Suppressor macrophage treated with lipopolysaccharide for 4 hours (primary cell): ENCODE data around the gene NOPCHAP1.
A peak's percentile ranks its signal among the peaks of the same experiment; 100 is the strongest.
"Not testable (repeated sequence)": the region's sequence is repeated elsewhere in the genome, so short reads cannot be mapped to it uniquely, and the experiment has no call there.

Source experiments
- DNase-seq: peaks from one replicate; pipeline ENCODE4 v3.0.0-alpha.2; 2020

The NOPCHAP1 gene

DNA sequence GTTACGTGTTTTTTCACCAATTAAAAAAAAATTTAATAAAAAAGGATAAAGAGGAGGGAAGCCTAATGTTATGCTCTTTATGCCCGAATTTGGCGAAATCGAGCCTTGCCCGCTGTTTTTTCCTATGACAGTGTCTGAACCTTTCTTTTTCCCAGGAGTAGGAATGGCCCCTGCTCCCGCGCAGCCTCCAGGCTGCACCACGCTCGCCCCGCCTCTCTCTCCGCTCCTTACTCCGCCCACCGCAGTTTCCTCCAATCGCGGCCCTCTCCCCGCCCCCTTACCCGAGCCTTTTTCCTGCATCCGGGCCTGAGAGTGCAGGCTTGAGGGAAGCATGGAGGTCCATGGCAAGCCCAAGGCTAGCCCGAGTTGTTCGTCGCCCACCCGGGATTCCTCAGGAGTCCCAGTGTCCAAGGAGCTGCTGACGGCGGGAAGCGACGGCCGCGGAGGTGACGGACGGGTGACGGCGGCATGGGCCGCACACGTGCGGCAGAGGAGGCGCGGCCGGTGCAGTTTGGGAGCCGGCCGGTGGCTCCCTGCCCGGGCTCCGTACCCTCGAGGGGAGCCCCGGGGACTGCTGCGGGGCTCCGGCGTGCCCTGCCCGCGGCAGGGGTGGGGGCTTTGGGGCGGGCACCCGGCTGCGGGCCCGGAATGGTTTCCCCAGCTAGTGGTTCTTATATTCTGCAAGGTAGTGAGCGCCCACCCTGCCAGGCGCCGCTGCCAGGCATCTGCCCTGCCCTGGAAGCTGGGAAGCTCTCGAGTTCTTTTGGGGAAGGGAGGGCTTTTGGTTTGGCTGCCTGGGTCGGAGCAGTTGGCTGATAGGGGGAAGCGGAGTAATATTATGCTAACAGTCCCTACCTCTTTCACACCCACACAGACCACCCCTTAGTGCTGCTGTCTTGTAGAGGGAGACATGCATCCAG, at the start of gene NOPCHAP1:
Gene NOPCHAP1, plus strand, starts transcription at position 295 of the 920 bp plus-strand sequence. Its CDS starts 37 bp downstream, at position 332.
- peak; percentile 92 for DNase-seq

DNA sequence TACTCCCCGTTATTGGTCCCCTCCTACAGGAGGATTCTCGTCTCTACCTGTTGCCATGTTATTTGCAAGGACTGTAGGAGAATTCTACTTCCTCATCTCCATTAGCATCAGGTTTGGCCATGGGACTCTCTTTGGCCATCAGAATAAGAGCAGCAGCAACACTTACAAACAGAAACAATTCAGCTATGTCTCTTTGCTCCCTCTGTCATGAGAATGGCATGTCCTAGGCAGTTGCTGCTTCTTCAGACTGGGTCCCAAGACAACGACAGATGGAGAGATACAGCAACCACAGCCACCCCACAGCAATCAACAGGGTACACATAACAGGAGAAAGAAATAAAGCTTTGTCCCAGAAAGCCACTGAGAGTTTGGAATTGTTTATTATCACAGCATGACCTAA, 47.7 kb upstream of the NOPCHAP1 start:
- no peak for DNase-seq

GRCh38 chr12:104939089-104939488, 47.0 kb upstream of the NOPCHAP1 start:
- DNase-seq, result no peak

- DNase-seq, result no peak
Measured at GRCh38 chr12:104941454-104941853, 44.7 kb upstream of the NOPCHAP1 start.

- no peak for DNase-seq
Measured at GRCh38 chr12:104942075-104942474, 44.0 kb upstream of the NOPCHAP1 start.

DNA sequence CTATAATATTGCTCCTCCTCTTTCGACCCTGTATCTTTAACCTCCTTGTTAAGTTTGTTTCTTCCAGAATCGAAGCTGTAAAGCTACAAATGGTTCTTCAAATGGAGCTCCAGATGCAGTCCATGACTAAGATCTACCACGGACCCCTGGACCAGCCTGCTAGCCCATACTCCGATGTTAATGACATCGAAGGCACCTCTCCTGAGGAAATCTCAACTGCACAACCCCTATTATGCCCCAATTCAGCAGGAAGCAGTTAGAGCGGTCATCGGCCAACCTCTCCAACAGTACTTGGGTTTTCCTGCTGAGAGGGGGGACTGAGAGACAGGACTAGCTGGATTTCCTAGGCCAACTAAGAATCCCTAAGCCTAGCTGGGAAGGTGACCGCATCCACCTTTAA, 42.7 kb upstream of the NOPCHAP1 start:
- DNase-seq, result not testable (repeated sequence)

- no peak for DNase-seq
Measured at GRCh38 chr12:104944252-104944651, 41.9 kb upstream of the NOPCHAP1 start.

DNA sequence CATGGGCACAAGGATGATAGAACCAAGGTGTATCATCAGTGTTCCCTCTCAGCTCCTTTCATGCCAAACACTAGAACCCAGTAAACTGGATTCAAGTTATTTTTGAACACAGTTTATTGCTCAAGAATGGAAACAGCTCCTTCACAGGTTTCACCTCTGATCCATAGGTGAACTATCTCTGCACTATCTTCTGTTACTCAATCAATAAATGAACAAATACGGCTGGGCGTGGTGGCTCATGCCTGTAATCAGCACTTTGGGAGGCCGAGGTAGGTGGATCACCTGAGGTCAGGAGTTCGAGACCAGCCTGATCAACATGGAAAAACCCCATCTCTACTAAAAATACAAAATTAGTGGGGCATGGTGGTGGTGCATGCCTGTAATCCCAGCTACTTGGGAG, 37.4 kb upstream of the NOPCHAP1 start:
- DNase-seq, result not testable (repeated sequence)

GRCh38 chr12:104951759-104952509, 34.2 kb upstream of the NOPCHAP1 start:
- DNase-seq, result no peak

GRCh38 chr12:104952816-104953215, 33.3 kb upstream of the NOPCHAP1 start:
- DNase-seq, result no peak

- DNase-seq, result peak; percentile 9
Measured at GRCh38 chr12:104953323-104953722, 32.8 kb upstream of the NOPCHAP1 start.

DNA sequence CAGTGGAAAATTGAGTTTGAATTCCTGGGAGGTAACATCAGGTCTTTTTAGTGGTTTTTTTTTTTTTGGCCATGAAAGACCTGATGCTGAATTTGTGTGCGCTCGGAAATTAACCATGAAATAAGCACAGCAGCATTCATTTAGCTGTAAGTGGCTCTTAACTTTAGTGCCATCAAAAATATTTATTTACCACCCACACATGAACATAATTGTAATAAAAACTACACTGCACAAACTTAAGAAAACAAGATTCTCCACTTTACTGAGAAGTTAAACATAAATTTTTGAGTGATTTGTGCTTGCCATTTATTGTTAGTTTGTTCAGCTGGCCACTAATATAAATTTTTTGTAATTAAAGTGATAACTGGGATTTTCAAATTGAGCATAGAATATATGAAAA, 30.4 kb upstream of the NOPCHAP1 start:
- no peak for DNase-seq

- peak; percentile 71 for DNase-seq
Measured at GRCh38 chr12:104956870-104957718, 29.0 kb upstream of the NOPCHAP1 start.

- peak; percentile 29 for DNase-seq
Measured at GRCh38 chr12:104957719-104958000, 28.5 kb upstream of the NOPCHAP1 start.

DNA sequence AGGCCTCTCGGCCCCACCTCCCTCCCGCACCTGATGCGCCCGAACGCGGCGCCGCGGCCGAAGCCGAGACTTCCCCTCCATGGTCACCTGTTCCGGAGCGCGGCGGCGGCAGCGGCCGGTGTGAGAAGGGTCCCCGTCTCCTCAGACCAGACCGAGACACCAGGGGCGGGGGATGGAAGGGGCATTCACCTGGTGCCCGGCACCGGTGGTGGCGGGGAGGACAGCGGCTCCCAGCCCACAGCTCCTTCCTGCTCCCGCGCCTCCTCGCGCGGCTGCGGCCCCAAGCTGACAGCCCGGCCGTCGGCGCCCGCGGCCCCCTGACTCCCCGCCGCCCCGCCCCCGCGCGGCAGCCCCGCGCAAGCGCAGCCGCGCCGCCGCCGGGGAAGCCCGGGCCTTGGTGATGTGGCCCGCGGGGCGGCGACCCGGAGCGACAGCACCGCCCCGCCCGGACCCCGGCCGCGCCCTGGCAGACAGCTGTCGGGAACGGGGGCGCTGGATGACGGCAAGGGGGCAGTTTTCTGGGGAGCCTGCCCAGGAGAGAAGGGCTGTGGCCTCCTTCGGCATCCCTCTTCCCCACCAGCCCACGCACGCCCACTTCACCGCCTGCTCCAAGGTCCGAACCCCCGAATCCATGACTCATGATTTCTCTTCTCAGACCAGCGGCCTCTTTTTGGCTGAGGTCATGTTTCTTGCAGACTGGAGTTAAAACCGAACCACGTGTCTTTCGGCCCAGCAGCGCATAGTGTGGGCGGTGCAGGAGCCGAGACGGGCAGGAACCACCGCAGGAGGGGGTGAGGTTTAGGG, 27.9 kb upstream of the NOPCHAP1 start, which contains the start of gene SLC41A2:
Gene SLC41A2, minus strand, starts transcription at position 290 of the 804 bp plus-strand sequence. CDS start 29,763 bp downstream, outside the sequence.
- DNase-seq, result peak; percentile 97

DNA sequence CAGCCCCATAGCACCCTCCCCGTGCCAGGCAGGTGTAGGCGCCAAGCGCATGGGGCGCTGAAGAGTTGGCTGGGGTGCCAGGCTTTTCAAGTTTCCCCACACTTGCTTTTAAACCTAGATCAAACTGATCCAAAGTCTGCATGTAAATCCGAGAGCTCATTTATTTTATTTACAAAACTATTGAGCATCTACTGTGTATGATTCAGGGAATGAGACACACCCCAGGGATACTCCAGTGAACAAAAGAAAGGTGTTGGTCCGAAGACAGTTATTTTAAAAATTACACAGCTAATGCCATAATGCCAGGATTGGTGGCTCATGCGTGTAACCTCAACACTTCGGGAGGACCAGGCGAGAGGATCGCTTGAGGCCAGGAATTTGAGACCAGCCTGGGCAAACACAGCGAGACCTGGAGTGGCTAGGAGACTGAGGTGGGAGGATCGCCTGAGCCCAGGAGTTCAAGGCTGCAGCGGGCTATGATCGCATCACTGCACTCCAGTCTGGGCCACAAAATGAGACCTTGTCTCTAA, 27.2 kb upstream of the NOPCHAP1 start:
- DNase-seq, result no peak

DNA sequence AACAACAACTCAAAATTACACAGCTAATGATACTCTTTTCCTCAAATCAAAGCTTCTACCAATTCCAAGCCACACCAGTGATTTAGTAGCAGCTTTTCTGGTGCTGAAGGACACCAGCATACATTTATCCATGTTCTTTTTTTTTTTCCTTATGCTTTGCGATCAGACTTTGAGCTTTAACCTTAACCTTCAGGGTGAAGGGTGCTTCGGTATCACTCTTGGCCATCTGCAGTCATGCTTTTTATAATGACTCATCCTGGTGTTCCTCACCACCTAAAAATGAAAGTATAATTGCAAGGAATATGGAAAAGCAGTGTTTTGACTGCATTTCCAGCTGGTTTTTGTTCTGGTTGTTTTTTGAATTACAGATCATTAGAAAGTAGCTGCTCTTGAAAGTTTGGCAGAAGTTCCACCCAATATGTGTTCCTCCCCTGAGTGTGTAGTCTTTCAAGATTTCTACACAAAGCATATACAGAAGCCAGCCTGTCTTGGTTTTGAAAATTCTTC, 26.7 kb upstream of the NOPCHAP1 start:
- DNase-seq, result peak; percentile 74

GRCh38 chr12:104960464-104960863, 25.7 kb upstream of the NOPCHAP1 start:
- no peak for DNase-seq

DNA sequence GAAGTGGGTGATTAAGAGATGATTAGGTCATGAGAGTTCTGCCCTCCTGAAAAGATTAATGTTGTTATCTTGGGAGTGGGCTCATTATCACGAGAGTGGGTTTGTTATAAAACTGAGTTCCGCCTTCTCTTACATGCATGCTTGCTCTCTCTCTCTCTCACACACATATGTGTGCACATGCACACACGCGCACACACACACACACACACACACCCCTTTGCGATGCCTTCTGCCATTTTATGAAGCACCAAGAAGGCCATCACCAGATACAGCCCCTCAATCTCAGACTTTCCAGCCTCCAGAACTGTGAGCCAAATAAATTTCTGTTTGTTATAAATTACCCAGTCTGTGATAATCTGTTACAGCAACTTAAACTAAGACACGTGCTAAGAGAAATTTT, 22.4 kb upstream of the NOPCHAP1 start:
- no peak for DNase-seq

GRCh38 chr12:104964167-104964855, 21.8 kb upstream of the NOPCHAP1 start:
- DNase-seq, result no peak

GRCh38 chr12:104964856-104965205, 21.3 kb upstream of the NOPCHAP1 start:
- peak; percentile 12 for DNase-seq
